Measurements from ENCODE around the gene FRMD1. TPM values are rescaled to one million over a fixed set of nuclear protein-coding genes. Genes with fewer than 3 reads are reported as not detected.

FRMD1 gene
- total and polyA plus RNA-seq, 12 donors, result 0.12 to 1.3 (median 0.21) TPM; not detected in 4

GRCh38 chr6:168070804-168071203 is 8.2 kb downstream of the FRMD1 start:
- no peak overlapping the region for H3K27ac ChIP-seq
- no peaks in the 10 kb centered on the region for H3K4me1 ChIP-seq
- WGBS, 2 donors, result 92 to 96% methylated on average over 7 of the region's 7 CpGs
- DNase-seq (no peak), ATAC-seq (no peak)
- intact Hi-C loops (cut with DNase I), result no loop called here
- H3K9me3 ChIP-seq, result no peaks in the 10 kb centered on the region
- no peak overlapping the region for H3K4me3 ChIP-seq
- no peaks in the 10 kb centered on the region for H3K36me3 ChIP-seq
- TF ChIP-seq CTCF (IDR thresholded peaks at IDR 0.05), result no peak
- H3K27me3 ChIP-seq, result no peaks in the 10 kb centered on the region

- TF ChIP-seq CTCF (IDR thresholded peaks at IDR 0.05), result no peak
- intact Hi-C loops (cut with DNase I), result loop anchor here in 1 of 10 donors (10.0 kb wide), 2 partner anchors 58 to 288 kb away; no protein-coding TSS in a partner anchor
- Histone ChIP-seq H3K36me3 (no peaks in the 10 kb centered on the region), H3K9me3 (no peaks in the 10 kb centered on the region), H3K27me3 (no peaks in the 10 kb centered on the region), H3K27ac (no peak overlapping the region), H3K4me3 (no peak overlapping the region), H3K4me1 (no peaks in the 10 kb centered on the region)
- ATAC-seq (no peak), DNase-seq (no peak)
- 91 to 94% methylated on average over 24 of the region's 24 CpGs for WGBS, 2 donors
Observed at GRCh38 chr6:168067081-168067759, 11.8 kb downstream of the FRMD1 start.

GRCh38 chr6:168064226-168064807 is 14.7 kb downstream of the FRMD1 start:
- WGBS, 2 donors, result 94% methylated on average over 11 of the region's 11 CpGs
- Histone ChIP-seq H3K9me3 (no peaks in the 10 kb centered on the region), H3K36me3 (no peaks in the 10 kb centered on the region), H3K4me1 (peaks cover 0 to 11% (median 7%) of the 10 kb centered on the region in 9 donors), H3K27me3 (no peaks in the 10 kb centered on the region), H3K4me3 (no peak overlapping the region), H3K27ac (no peak overlapping the region)
- ATAC-seq, result no peak
- intact Hi-C loops (cut with DNase I), result loop anchor here (5.0 to 10.0 kb wide), 5 partner anchors 53 to 290 kb away; no protein-coding TSS in a partner anchor
- no peak for TF ChIP-seq CTCF (IDR thresholded peaks at IDR 0.05)
- no peak for DNase-seq

GRCh38 chr6:168063431-168063830 is 15.6 kb downstream of the FRMD1 start:
- no peak for TF ChIP-seq CTCF (IDR thresholded peaks at IDR 0.05)
- Histone ChIP-seq H3K4me1 (peaks cover 0 to 11% (median 7%) of the 10 kb centered on the region in 9 donors), H3K27me3 (no peaks in the 10 kb centered on the region), H3K36me3 (no peaks in the 10 kb centered on the region), H3K4me3 (no peak overlapping the region), H3K9me3 (no peaks in the 10 kb centered on the region), H3K27ac (no peak overlapping the region)
- intact Hi-C loops (cut with DNase I), result loop anchor here (5.0 to 10.0 kb wide), 5 partner anchors 54 to 291 kb away; no protein-coding TSS in a partner anchor
- 95 to 96% methylated on average over 13 of the region's 13 CpGs for WGBS, 2 donors
- no peak for DNase-seq
- no peak for ATAC-seq

Measured in heart right ventricle (tissue), 16 donors.